ENCODE data around the gene MDFIC. TPM values are rescaled to one million over a fixed set of nuclear protein-coding genes. Genes with fewer than 3 reads are reported as not detected.

Gene MDFIC
- polyA plus RNA-seq, 4 donors = 0.67 to 10.5 (median 4.9) TPM

- H3K27me3 ChIP-seq (ENCODE audit: control insufficient read depth in 3 of 3, insufficient read depth in 3 of 3, low read length in 3 of 3) = no peaks in the 10 kb centered on the region
- no peak overlapping the region for H3K4me3 ChIP-seq (ENCODE audit: low read depth in 1 of 3, low read length in 3 of 3)
- DNase-seq (no peak), FAIRE-seq (no peak)
- H3K36me3 ChIP-seq (ENCODE audit: control insufficient read depth in 3 of 3, insufficient read depth in 2 of 3, low read depth in 1 of 3, low read length in 3 of 3) = no peaks in the 10 kb centered on the region
- H3K9me3 ChIP-seq (ENCODE audit: control insufficient read depth in 2 of 2, insufficient read depth in 1 of 2, low read depth in 1 of 2, low read length in 1 of 2) = no peaks in the 10 kb centered on the region
- no peaks in the 10 kb centered on the region for H3K4me1 ChIP-seq (ENCODE audit: control insufficient read depth in 3 of 3, insufficient read depth in 2 of 3, low read depth in 1 of 3, low read length in 2 of 3)
- no peak overlapping the region for H3K27ac ChIP-seq (ENCODE audit: low read depth in 1 of 3, low read length in 2 of 3)
- WGBS, 3 donors = 67 to 87% (median 83%) methylated on average over 5 of the region's 5 CpGs
Measured at GRCh38 chr7:115060095-115060870, 138.4 kb downstream of the MDFIC start.

GRCh38 chr7:115066050-115066449 is 144.2 kb downstream of the MDFIC start:
- Histone ChIP-seq H3K36me3 (ENCODE audit: control insufficient read depth in 3 of 3, insufficient read depth in 2 of 3, low read depth in 1 of 3, low read length in 3 of 3) (no peaks in the 10 kb centered on the region), H3K4me3 (ENCODE audit: low read depth in 1 of 3, low read length in 3 of 3) (no peak overlapping the region), H3K27me3 (ENCODE audit: control insufficient read depth in 3 of 3, insufficient read depth in 3 of 3, low read length in 3 of 3) (no peaks in the 10 kb centered on the region), H3K9me3 (ENCODE audit: control insufficient read depth in 2 of 2, insufficient read depth in 1 of 2, low read depth in 1 of 2, low read length in 1 of 2) (no peaks in the 10 kb centered on the region), H3K4me1 (ENCODE audit: control insufficient read depth in 3 of 3, insufficient read depth in 2 of 3, low read depth in 1 of 3, low read length in 2 of 3) (no peaks in the 10 kb centered on the region), H3K27ac (ENCODE audit: low read depth in 1 of 3, low read length in 2 of 3) (no peak overlapping the region)
- FAIRE-seq (no peak), DNase-seq (no peak)
- WGBS, 3 donors = 56 to 87% (median 60%) methylated on average over 2 of the region's 2 CpGs

GRCh38 chr7:115066634-115067033 is 144.7 kb downstream of the MDFIC start:
- no peaks in the 10 kb centered on the region for H3K27me3 ChIP-seq (ENCODE audit: control insufficient read depth in 3 of 3, insufficient read depth in 3 of 3, low read length in 3 of 3)
- FAIRE-seq = no peak
- WGBS, 3 donors = 56 to 66% (median 66%) methylated on average over 1 of the region's 1 CpG
- no peaks in the 10 kb centered on the region for H3K4me1 ChIP-seq (ENCODE audit: control insufficient read depth in 3 of 3, insufficient read depth in 2 of 3, low read depth in 1 of 3, low read length in 2 of 3)
- no peaks in the 10 kb centered on the region for H3K36me3 ChIP-seq (ENCODE audit: control insufficient read depth in 3 of 3, insufficient read depth in 2 of 3, low read depth in 1 of 3, low read length in 3 of 3)
- no peak overlapping the region for H3K4me3 ChIP-seq (ENCODE audit: low read depth in 1 of 3, low read length in 3 of 3)
- H3K9me3 ChIP-seq (ENCODE audit: control insufficient read depth in 2 of 2, insufficient read depth in 1 of 2, low read depth in 1 of 2, low read length in 1 of 2) = no peaks in the 10 kb centered on the region
- DNase-seq = no peak
- no peak overlapping the region for H3K27ac ChIP-seq (ENCODE audit: low read depth in 1 of 3, low read length in 2 of 3)

GRCh38 chr7:115068220-115068619 is 146.3 kb downstream of the MDFIC start:
- Histone ChIP-seq H3K9me3 (ENCODE audit: control insufficient read depth in 2 of 2, insufficient read depth in 1 of 2, low read depth in 1 of 2, low read length in 1 of 2) (no peaks in the 10 kb centered on the region), H3K4me1 (ENCODE audit: control insufficient read depth in 3 of 3, insufficient read depth in 2 of 3, low read depth in 1 of 3, low read length in 2 of 3) (no peaks in the 10 kb centered on the region), H3K4me3 (ENCODE audit: low read depth in 1 of 3, low read length in 3 of 3) (no peak overlapping the region), H3K27ac (ENCODE audit: low read depth in 1 of 3, low read length in 2 of 3) (no peak overlapping the region), H3K27me3 (ENCODE audit: control insufficient read depth in 3 of 3, insufficient read depth in 3 of 3, low read length in 3 of 3) (no peaks in the 10 kb centered on the region), H3K36me3 (ENCODE audit: control insufficient read depth in 3 of 3, insufficient read depth in 2 of 3, low read depth in 1 of 3, low read length in 3 of 3) (no peaks in the 10 kb centered on the region)
- FAIRE-seq (no peak), DNase-seq (no peak)
- 82 to 92% (median 89%) methylated on average over 1 of the region's 1 CpG for WGBS, 3 donors

All from small intestine (tissue), 7 donors.